Epithelial cell of proximal tubule (primary cell): Measurements from ENCODE around the gene NR3C2. TPM values are rescaled to one million over a fixed set of nuclear protein-coding genes. Genes with fewer than 3 reads are reported as not detected.

Source experiments
- DNase-seq: peaks from one replicate; pipeline ENCODE4 v3.0.0-alpha.2; 2011; ENCODE audit warnings: low read depth
- H3K4me3 ChIP-seq: 2 replicates; pipeline ENCODE4 v1.5.1; 2011; ENCODE audit warnings: low read depth, mild to moderate bottlenecking, low read length
- total RNA-seq: library from RNA; depleted of rRNA; stranded (reverse); fragments of >200 nt; gene quantifications from 2 replicates; pipeline ENCODE4 v1.2.3, GENCODE V29; 2015
- TF ChIP-seq, protein P1 (sequence below): conservative IDR thresholded peaks from 2 replicates; pipeline ENCODE4 v1.5.1; 2012; ENCODE audit warnings: low read depth, mild to moderate bottlenecking, low read length

The NR3C2 gene
- total RNA-seq, 1 donor from 2014 or later = 0.98 TPM

DNA sequence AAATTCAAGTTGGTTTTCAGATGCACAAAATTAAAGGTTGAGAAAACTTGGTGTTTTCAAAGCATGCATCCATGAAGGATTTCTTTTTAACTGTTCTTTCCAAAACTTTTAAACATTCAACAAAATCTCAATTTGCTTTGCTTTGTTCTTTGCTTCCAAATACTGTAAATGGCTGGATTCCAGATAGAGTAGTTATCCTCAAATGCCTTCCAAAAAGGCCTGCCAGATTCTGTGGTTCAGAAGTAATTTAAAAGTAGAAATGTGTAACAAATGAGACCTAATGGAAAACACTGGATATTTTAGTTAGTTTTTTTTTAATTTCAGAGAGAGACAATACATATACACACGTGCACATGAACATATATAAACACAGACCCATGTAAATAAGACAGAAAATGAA is 97.3 kb downstream of the NR3C2 start:
- DNase-seq = no peak
- no peak overlapping the region for H3K4me3 ChIP-seq
- TF ChIP-seq, protein P1, sequence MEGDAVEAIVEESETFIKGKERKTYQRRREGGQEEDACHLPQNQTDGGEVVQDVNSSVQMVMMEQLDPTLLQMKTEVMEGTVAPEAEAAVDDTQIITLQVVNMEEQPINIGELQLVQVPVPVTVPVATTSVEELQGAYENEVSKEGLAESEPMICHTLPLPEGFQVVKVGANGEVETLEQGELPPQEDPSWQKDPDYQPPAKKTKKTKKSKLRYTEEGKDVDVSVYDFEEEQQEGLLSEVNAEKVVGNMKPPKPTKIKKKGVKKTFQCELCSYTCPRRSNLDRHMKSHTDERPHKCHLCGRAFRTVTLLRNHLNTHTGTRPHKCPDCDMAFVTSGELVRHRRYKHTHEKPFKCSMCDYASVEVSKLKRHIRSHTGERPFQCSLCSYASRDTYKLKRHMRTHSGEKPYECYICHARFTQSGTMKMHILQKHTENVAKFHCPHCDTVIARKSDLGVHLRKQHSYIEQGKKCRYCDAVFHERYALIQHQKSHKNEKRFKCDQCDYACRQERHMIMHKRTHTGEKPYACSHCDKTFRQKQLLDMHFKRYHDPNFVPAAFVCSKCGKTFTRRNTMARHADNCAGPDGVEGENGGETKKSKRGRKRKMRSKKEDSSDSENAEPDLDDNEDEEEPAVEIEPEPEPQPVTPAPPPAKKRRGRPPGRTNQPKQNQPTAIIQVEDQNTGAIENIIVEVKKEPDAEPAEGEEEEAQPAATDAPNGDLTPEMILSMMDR = no peak

DNA sequence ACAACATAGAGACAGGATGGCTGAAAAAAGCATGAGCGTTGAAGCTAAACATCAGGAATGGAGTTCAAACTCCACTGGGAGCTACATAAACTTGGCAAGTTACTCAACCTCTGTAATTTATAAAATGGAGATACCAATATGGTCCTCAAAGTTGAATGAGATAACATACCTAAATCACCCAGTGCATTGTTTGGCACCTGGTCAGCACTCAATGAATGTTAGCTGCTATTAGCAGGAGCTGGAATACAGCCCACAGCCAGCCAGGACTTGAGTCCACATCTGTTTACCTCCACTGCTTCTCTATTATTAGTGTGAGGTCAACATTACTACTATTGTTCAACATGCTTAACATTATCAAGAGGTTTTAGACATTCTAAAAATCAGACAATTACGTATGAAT is 97.9 kb downstream of the NR3C2 start:
- TF ChIP-seq, protein P1 = no peak
- no peak for DNase-seq
- no peak overlapping the region for H3K4me3 ChIP-seq

DNA sequence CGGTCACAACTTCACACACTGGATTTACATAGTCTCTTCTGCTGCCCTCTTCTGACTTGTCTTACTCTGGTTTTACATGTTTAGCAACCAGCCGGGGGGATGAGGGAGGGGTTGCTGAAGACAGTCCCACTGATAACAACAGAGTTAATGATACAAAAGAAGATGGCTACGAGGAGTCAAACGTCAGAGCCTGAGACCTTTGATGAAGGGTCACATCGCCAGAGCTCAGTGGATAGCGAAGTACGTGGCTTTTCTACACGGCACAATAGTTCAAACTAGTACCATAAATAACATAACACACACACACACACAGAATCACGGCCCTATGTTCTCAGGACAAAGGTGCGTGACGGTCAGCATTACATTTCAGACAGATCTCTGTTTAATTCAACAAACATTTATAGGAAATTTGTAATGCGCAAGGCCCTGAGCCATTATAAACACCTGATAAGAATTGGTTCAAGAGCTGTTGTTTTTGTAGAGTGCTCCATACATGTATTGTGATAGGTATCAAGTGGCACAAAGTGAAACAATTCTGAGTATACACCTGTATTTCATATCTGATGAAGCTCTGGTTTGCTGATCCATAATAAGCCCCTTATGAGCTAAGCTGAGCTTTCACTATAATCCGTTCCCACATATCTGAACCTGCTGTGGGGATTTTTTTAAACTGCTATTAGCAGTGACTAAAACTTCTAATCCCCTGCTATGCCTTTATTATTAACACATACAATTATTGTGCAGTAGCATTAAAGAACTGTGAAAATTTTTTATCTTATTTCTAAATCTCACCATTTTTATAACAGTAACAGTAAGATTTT is 100.0 kb downstream of the NR3C2 start:
- H3K4me3 ChIP-seq = no peak overlapping the region
- DNase-seq = no peak
- TF ChIP-seq, protein P1 = no peak

DNA sequence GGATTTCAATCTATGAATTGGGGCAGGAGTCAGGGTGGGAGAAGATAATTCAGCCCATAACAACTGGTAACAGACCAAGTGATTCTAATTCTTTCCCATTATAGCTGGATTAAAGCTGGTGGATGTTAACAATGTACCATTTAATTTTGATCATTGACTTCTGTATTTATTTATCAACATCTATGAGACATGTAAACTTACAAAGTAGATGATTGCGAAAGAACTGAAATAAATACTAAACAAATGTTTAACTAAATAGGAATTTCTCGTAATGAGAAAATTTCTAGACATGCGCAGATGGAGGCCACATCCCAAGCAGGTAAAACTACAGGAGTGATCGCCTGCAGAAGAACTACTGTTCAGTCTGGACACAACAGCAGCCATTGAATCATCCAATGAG is 107.1 kb downstream of the NR3C2 start:
- no peak for DNase-seq
- TF ChIP-seq, protein P1 = no peak
- H3K4me3 ChIP-seq = no peak overlapping the region

DNA sequence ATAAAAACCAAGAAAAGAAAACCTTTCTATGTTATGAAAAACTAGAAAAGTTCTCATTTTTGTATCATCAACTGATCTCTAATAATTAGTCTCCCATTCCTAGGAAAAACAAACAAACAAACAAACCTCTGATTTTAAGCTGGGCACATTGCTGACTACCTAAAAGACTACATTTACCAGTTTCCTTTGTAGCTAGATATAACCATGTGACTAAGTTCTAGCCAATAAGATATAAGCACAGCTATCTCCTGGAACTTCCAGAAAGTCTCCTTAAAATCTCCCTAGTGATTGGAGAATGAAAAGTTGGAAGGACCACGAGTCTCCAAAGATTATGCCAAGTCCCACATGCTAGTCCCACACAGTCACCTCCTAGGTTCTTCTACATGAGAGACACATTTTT is 108.9 kb downstream of the NR3C2 start:
- DNase-seq = no peak
- H3K4me3 ChIP-seq = no peak overlapping the region
- TF ChIP-seq, protein P1 = no peak

DNA sequence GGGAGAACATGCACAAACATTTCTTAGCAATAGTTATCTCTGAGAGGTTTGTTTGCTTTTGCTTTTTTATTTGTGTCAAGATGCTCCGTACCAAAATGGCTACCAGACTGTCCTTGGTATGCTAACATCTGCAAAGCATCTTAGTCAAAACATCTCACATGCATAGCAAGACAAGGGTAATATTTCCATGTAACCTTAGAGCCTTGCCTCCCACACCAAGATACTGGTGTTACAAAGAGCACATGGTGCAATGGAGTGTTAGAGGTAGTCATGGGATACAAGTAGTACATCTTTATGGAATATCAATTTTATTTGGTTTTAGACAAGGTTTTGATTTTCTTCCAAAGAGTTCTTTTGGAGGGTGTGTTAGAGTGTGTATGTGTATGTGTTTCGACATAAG is 109.7 kb downstream of the NR3C2 start:
- TF ChIP-seq, protein P1 = no peak
- no peak for DNase-seq
- H3K4me3 ChIP-seq = no peak overlapping the region

DNA sequence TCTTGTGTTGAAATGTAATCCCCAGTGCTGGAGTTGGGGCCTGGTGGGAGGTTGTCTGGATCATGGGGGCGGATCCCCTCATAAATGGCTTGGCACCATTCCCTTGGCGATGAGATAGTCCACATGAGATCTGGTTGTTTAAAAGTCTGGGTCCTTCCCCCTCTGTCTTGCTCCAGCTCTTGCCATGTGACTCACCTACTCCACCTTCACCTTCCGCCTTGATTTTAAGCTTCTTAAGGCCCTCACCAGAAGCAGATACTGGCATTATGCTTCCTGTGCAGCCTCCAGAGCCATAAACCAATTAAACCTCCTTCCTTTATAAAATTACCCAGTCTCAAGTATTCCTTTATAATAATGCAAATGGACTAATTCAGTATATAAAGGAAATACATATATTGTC is 111.5 kb downstream of the NR3C2 start:
- H3K4me3 ChIP-seq = no peak overlapping the region
- TF ChIP-seq, protein P1 = no peak
- no peak for DNase-seq
